ENCODE data around the gene PTPRT.

DNA sequence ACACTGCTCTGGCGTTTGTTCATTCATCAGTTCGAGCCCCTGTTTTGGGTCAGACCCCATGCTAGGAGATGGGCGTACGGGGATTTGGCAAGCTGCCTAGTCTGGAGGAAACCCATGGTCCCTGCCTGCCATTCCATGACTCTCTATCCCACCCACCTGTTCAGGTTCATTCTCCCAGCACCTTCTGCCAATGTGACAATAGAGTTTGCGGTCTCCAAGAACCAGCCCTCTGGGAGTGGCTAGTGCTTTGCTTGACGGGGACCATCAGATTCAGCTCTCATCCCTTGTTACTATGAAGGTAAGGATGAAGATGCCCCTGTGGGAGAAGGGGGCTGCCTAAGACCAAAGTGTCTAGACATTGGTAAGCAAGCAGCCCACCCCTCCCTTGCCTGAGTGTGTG, 345.0 kb downstream of the PTPRT start:
- no peak for TF ChIP-seq BHLHE40 (IDR thresholded peaks at IDR 0.05; ENCODE audit: low read depth, low read length)
- TF ChIP-seq, protein P1, sequence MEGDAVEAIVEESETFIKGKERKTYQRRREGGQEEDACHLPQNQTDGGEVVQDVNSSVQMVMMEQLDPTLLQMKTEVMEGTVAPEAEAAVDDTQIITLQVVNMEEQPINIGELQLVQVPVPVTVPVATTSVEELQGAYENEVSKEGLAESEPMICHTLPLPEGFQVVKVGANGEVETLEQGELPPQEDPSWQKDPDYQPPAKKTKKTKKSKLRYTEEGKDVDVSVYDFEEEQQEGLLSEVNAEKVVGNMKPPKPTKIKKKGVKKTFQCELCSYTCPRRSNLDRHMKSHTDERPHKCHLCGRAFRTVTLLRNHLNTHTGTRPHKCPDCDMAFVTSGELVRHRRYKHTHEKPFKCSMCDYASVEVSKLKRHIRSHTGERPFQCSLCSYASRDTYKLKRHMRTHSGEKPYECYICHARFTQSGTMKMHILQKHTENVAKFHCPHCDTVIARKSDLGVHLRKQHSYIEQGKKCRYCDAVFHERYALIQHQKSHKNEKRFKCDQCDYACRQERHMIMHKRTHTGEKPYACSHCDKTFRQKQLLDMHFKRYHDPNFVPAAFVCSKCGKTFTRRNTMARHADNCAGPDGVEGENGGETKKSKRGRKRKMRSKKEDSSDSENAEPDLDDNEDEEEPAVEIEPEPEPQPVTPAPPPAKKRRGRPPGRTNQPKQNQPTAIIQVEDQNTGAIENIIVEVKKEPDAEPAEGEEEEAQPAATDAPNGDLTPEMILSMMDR (conservative IDR thresholded peaks at IDR 0.05; ENCODE audit: low read depth, low read length), result no peak
- TF ChIP-seq SMC3 (IDR thresholded peaks at IDR 0.05; ENCODE audit: low read depth, low read length), result no peak
- no peak for TF ChIP-seq POLR2A (IDR thresholded peaks at IDR 0.05; ENCODE audit: low read depth, low read length)
- TF ChIP-seq CEBPB (IDR thresholded peaks at IDR 0.05; ENCODE audit: low read depth, low read length), result no peak
- no peak for TF ChIP-seq RCOR1 (IDR thresholded peaks at IDR 0.05; ENCODE audit: insufficient replicate concordance, low read length)
- no peak for TF ChIP-seq CHD1 (IDR thresholded peaks at IDR 0.05; ENCODE audit: low read depth, low read length)

Measured in IMR-90 (cell line).